Panc1 (cell line): ENCODE results near the gene PRUNE1. TPM values are rescaled to one million over a fixed set of nuclear protein-coding genes. Genes with fewer than 3 reads are reported as not detected.

ENCODE experiments used
- ATAC-seq: fragments of 200-7000 bp; cut with Tn5 transposase; 2 replicates; pipeline ENCODE4 v1.9.1; 2020; ENCODE audit warnings: mild to moderate bottlenecking, moderate library complexity
- BruUV-seq: library from RNA; stranded (reverse); fragments of 400-500 nt; replicated peaks from 2 replicates; lab custom pipeline; 2021; lab: Mats Ljungman, UMichigan
- CTCF ChIA-PET: fragments of 300-600 bp; sonication (Branson Sonifier 250); formaldehyde crosslinking; loops from one replicate; lab custom pipeline; 2022; ENCODE audit warnings: antibody characterized with exemption; lab: Charles Lee
- POLR2A ChIA-PET: fragments of 300-600 bp; sonication (Branson Sonifier 250); formaldehyde crosslinking; loops from one replicate; lab custom pipeline; 2022; ENCODE audit warnings: antibody characterized with exemption; lab: Charles Lee
- DNase-seq: peaks from one replicate; pipeline ENCODE4 v3.0.0-alpha.2; 2010; ENCODE audit warnings: low read depth, low spot score
- H3K27ac ChIP-seq: 2 replicates; pipeline ENCODE4 v1.5.1; 2011; ENCODE audit warnings: mild to moderate bottlenecking, low read length, inconsistent platforms
- H3K27me3 ChIP-seq: fragments of 200-500 bp; sonication (Bioruptor generic); 2 replicates; pipeline ENCODE4 v1.6.0; 2014; ENCODE audit warnings: low read length, inconsistent platforms; ENCODE audit not compliant: control insufficient read depth, insufficient read depth
- H3K36me3 ChIP-seq: fragments of 200-500 bp; sonication (Bioruptor generic); 2 replicates; pipeline ENCODE4 v1.5.1; 2014; ENCODE audit warnings: inconsistent platforms, mild to moderate bottlenecking, low read length, moderate library complexity; ENCODE audit not compliant: control insufficient read depth, insufficient read depth
- H3K4me1 ChIP-seq: 2 replicates; pipeline ENCODE4 v1.5.1; 2011; ENCODE audit warnings: inconsistent platforms, mild to moderate bottlenecking, low read length, moderate library complexity; ENCODE audit not compliant: control insufficient read depth, insufficient read depth
- H3K4me3 ChIP-seq, 2 experiments: 2 replicates each; pipeline ENCODE4 v1.5.1; 2011 to 2012; ENCODE audit warnings: low read depth in 2 of 2, low read length in 2 of 2, mild to moderate bottlenecking in 2 of 2, inconsistent platforms in 1 of 2, moderate library complexity in 1 of 2
- H3K9me3 ChIP-seq: fragments of 200-500 bp; sonication (Bioruptor generic); 2 replicates; pipeline ENCODE4 v1.5.1; 2014; ENCODE audit warnings: low read depth, mild to moderate bottlenecking, inconsistent platforms, low read length, moderate library complexity; ENCODE audit not compliant: control insufficient read depth, insufficient read depth
- CTCF ChIP-seq: fragments of 450-650 bp; IDR thresholded peaks from 2 replicates; pipeline ENCODE4 v1.5.1; 2017; ENCODE audit warnings: mild to moderate bottlenecking
- POLR2AphosphoS5 ChIP-seq: IDR thresholded peaks from 2 replicates; pipeline ENCODE4 v1.6.1; 2012; ENCODE audit warnings: mild to moderate bottlenecking, low read depth, low read length, moderate library complexity
- REST ChIP-seq, 2 experiments: IDR thresholded peaks; 2 replicates each; pipeline ENCODE4 v1.6.1; 2011 to 2012; ENCODE audit warnings: low read depth in 2 of 2, control low read depth in 1 of 2, low read length in 1 of 2, mild to moderate bottlenecking in 1 of 2, moderate library complexity in 1 of 2; ENCODE audit not compliant: insufficient read depth in 1 of 2
- SIN3A ChIP-seq: IDR thresholded peaks from 2 replicates; pipeline ENCODE4 v1.6.1; 2012; ENCODE audit warnings: low read depth, mild to moderate bottlenecking, low read length, moderate library complexity, borderline replicate concordance; ENCODE audit not compliant: insufficient read depth
- TCF7L2 ChIP-seq: IDR thresholded peaks from 2 replicates; pipeline ENCODE4 v1.6.1; 2011; ENCODE audit warnings: mild to moderate bottlenecking, low read depth, low read length, inconsistent platforms
- in situ Hi-C: cut with HindIII; loops from 2 replicates; pipeline ENCODE4 v1.10.0; 2016; ENCODE audit warnings: low sequenced_read_pairs, low pct_unique_long_range_greater_than_20kb
- intact Hi-C: fragments of 100-400 bp; cut with micrococcal nuclease; formaldehyde crosslinking; loops from one replicate; pipeline ENCODE4 v1.10.0; 2022; ENCODE audit not compliant: unreplicated experiment
- total RNA-seq: library from RNA; stranded (reverse); gene quantifications from one replicate; pipeline ENCODE4 v1.2.1, GENCODE V29; 2021; ENCODE audit not compliant: unreplicated experiment

Gene PRUNE1
- total RNA-seq, 1 experiment from 2014 or later = 16.2 TPM

GRCh38 chr1:150995896-150996295 lies 12.4 kb upstream of the PRUNE1 start:
- no peaks in the 10 kb centered on the region for H3K36me3 ChIP-seq
- CTCF ChIA-PET = interaction anchor here (0.5 to 1.8 kb wide), 18 partner anchors 9 to 740 kb away, joined by 3 to 13 read pairs (median 4); partner anchors contain the start of gene MINDY1
- in situ Hi-C loops = no loop called here
- TF ChIP-seq TCF7L2 (no peak), REST (IDR thresholded peaks at IDR 0.05; ENCODE audit: insufficient read depth in 1 of 2, low read depth in 2 of 2, low read length in 1 of 2) (no peak), CTCF (peak; percentile 89)
- peaks cover 5% of the 10 kb centered on the region; the same call in 1 of the 2 replicates for H3K4me1 ChIP-seq
- no peaks in the 10 kb centered on the region for H3K27me3 ChIP-seq
- no peak overlapping the region for H3K4me3 ChIP-seq
- BruUV-seq = no TSS peak
- ATAC-seq = peak; percentile 69; the same call in 1 of the 2 replicates
- no peak for DNase-seq
- H3K9me3 ChIP-seq = no peaks in the 10 kb centered on the region
- POLR2A ChIA-PET = interaction anchor here (0.6 to 0.7 kb wide), 4 partner anchors 19 to 498 kb away, joined by 3 to 10 read pairs (median 4); no protein-coding TSS in a partner anchor
- no peak overlapping the region for H3K27ac ChIP-seq
- intact Hi-C loops = no loop called here

- ATAC-seq (no peak), DNase-seq (no peak)
- CTCF ChIA-PET = interaction anchor here (1.1 to 1.8 kb wide), 4 partner anchors 8 to 39 kb away, joined by 4 to 8 read pairs (median 5); no protein-coding TSS in a partner anchor
- Histone ChIP-seq H3K9me3 (no peaks in the 10 kb centered on the region), H3K4me1 (peaks cover 5% of the 10 kb centered on the region; the same call in 1 of the 2 replicates), H3K36me3 (no peaks in the 10 kb centered on the region), H3K27me3 (no peaks in the 10 kb centered on the region), H3K4me3 (no peak overlapping the region), H3K27ac (no peak overlapping the region)
- in situ Hi-C loops (no loop called here), intact Hi-C loops (no loop called here)
- TF ChIP-seq CTCF (no peak), REST (IDR thresholded peaks at IDR 0.05; ENCODE audit: insufficient read depth in 1 of 2, low read depth in 2 of 2, low read length in 1 of 2) (no peak), TCF7L2 (no peak), POLR2AphosphoS5 (no peak), SIN3A (no peak)
- POLR2A ChIA-PET = no interaction called here
- BruUV-seq = no TSS peak
Measured at GRCh38 chr1:150997126-150997872, 10.9 kb upstream of the PRUNE1 start.
